K562 (cell line): ENCODE data around the gene GIGYF2. TPM values are rescaled to one million over a fixed set of nuclear protein-coding genes. Genes with fewer than 3 reads are reported as not detected.

Experiments used
- ATAC-seq: fragments of 200-7000 bp; cut with Tn5 transposase; 3 replicates; pipeline ENCODE4 v1.9.1; 2020; ENCODE audit warnings: moderate library complexity
- BruUV-seq: library from RNA; stranded (reverse); fragments of 400-500 nt; replicated peaks from 2 replicates; lab custom pipeline; 2021; lab: Mats Ljungman, UMichigan
- CTCF ChIA-PET: fragments of 300-600 bp; formaldehyde crosslinking; extraction: SDS; loops from one replicate; lab custom pipeline; 2021; ENCODE audit warnings: low intra/inter-chr PET ratio; lab: Yijun Ruan, JAX
- POLR2A ChIA-PET: fragments of 300-600, 350-650 bp; sonication (Branson Sonifier 250); formaldehyde crosslinking; extraction: SDS; loops from one replicate; lab custom pipeline; 2021; ENCODE audit warnings: antibody characterized with exemption, inconsistent platforms; lab: Yijun Ruan, JAX
- DNase-seq, 4 experiments: peaks; one replicate each; pipeline versions ENCODE4 v3.0.0 to v3.0.0-alpha.2; 2011 to 2018; ENCODE audit warnings: low spot score in 3 of 4, mixed read lengths in 3 of 4; ENCODE audit errors: extremely low read depth in 1 of 4
- FAIRE-seq: peaks from 2 replicates; lab custom pipeline; 2011; peaks lifted over from hg19 to GRCh38; lab: Jason Lieb, UNC
- H2AFZ ChIP-seq: 2 replicates; pipeline ENCODE4 v1.6.0; 2011; ENCODE audit warnings: low read depth, low read length, control low read depth, inconsistent platforms
- H3K27ac ChIP-seq: fragments of 200-600 bp; 3 replicates; pipeline ENCODE4 v1.8.0; 2011; ENCODE audit warnings: low read depth, mild to moderate bottlenecking, control low read depth, inconsistent platforms, low read length, moderate library complexity, mixed read lengths; ENCODE audit errors: extremely low read depth
- H3K27me3 ChIP-seq, 2 experiments: fragments of 300-600 bp in 1 of 2; 2 replicates in 1 of 2; 3 replicates in 1 of 2; pipeline versions ENCODE4 v1.6.0 to v1.8.0; 2011; ENCODE audit warnings: inconsistent platforms in 2 of 2, low read length in 2 of 2, mild to moderate bottlenecking in 1 of 2, mixed read lengths in 1 of 2, moderate library complexity in 1 of 2; ENCODE audit not compliant: control insufficient read depth in 2 of 2, insufficient read depth in 2 of 2
- H3K36me3 ChIP-seq: fragments of 300-600 bp; 3 replicates; pipeline ENCODE4 v1.8.0; 2011; ENCODE audit warnings: mild to moderate bottlenecking, low read length, inconsistent platforms; ENCODE audit not compliant: control insufficient read depth, insufficient read depth
- H3K4me1 ChIP-seq, 2 experiments: fragments of 200-600 bp in 1 of 2; replicated peaks in 1 of 2; 2 replicates in 1 of 2; 3 replicates in 1 of 2; pipeline versions ENCODE4 v1.5.1 to v1.8.0; 2011; ENCODE audit warnings: inconsistent platforms in 2 of 2, low read length in 2 of 2, mild to moderate bottlenecking in 1 of 2, mixed read lengths in 1 of 2, moderate library complexity in 1 of 2; ENCODE audit not compliant: control insufficient read depth in 2 of 2, insufficient read depth in 2 of 2
- H3K4me2 ChIP-seq: 2 replicates; pipeline ENCODE4 v1.6.1; 2011; ENCODE audit warnings: low read length, control low read depth, inconsistent platforms, mixed read lengths; ENCODE audit not compliant: insufficient read depth
- H3K4me3 ChIP-seq: fragments of 200-600 bp; sonication (generic), shearing (Covaris generic); 2 replicates; pipeline ENCODE4 v1.5.1; 2016; ENCODE audit warnings: control low read depth, inconsistent platforms
- H3K79me2 ChIP-seq: fragments of 200-600 bp; 3 replicates; pipeline ENCODE4 v1.8.0; 2011; ENCODE audit warnings: low read length, inconsistent platforms; ENCODE audit not compliant: control insufficient read depth, insufficient read depth
- H3K9ac ChIP-seq, 2 experiments: 2 replicates each; pipeline versions ENCODE4 v1.6.0 to v1.6.1; 2011; ENCODE audit warnings: low read depth in 2 of 2, low read length in 2 of 2, control low read depth in 1 of 2, inconsistent platforms in 1 of 2, mild to moderate bottlenecking in 1 of 2, mixed read lengths in 1 of 2; ENCODE audit not compliant: insufficient read depth in 1 of 2
- H3K9me1 ChIP-seq: one replicate; pipeline ENCODE4 v1.6.0; 2011; ENCODE audit warnings: inconsistent platforms, mild to moderate bottlenecking, low read length, moderate library complexity; ENCODE audit not compliant: control insufficient read depth, insufficient read depth
- H3K9me3 ChIP-seq: replicated peaks from 2 replicates; pipeline ENCODE4 v1.5.1; 2011; ENCODE audit warnings: low read depth, low read length, inconsistent platforms; ENCODE audit not compliant: control insufficient read depth, insufficient read depth
- H4K20me1 ChIP-seq: replicated peaks from 2 replicates; pipeline ENCODE4 v1.6.1; 2011; ENCODE audit warnings: low read length, inconsistent platforms, mixed read lengths; ENCODE audit not compliant: control insufficient read depth, insufficient read depth
- ESRRA ChIP-seq: fragments of 450-650 bp; IDR thresholded peaks from 2 replicates; pipeline ENCODE4 v1.6.1; 2014; ENCODE audit warnings: low read depth, mild to moderate bottlenecking, moderate library complexity, borderline replicate concordance
- PHF8 ChIP-seq: fragments of 200-600 bp; sonication (generic); IDR thresholded peaks from 2 replicates; pipeline ENCODE4 v1.6.1; 2012; ENCODE audit warnings: mixed run types, mild to moderate bottlenecking, inconsistent platforms, low read length, moderate library complexity, borderline replicate concordance
- SMARCA4 ChIP-seq: fragments of 450-650 bp; IDR thresholded peaks from 2 replicates; pipeline ENCODE4 v1.6.1; 2016
- SP1 ChIP-seq: sonication (generic); formaldehyde crosslinking; IDR thresholded peaks from 2 replicates; pipeline ENCODE4 v1.8.1; 2022; ENCODE audit warnings: mild to moderate bottlenecking, missing genetic modification reagents
- SPI1 ChIP-seq: IDR thresholded peaks from 2 replicates; pipeline ENCODE4 v1.6.1; 2011; ENCODE audit warnings: low read depth, low read length, control low read depth, borderline replicate concordance
- TRIM24 ChIP-seq, 2 experiments: fragments of 450-650 bp; IDR thresholded peaks; 2 replicates each; pipeline ENCODE4 v1.6.1; 2016
- ZNF274 ChIP-seq: IDR thresholded peaks from 2 replicates; pipeline ENCODE4 v1.6.1; 2011; ENCODE audit warnings: low read depth, mild to moderate bottlenecking, low read length, moderate library complexity, borderline replicate concordance
- ZNF699 ChIP-seq: fragments of 250-450 bp; sonication (Bioruptor Pico); IDR thresholded peaks from 2 replicates; pipeline ENCODE4 v1.8.0; 2021; ENCODE audit warnings: mild to moderate bottlenecking, moderate library complexity; ENCODE audit not compliant: insufficient replicate concordance
- WGBS: fragments of 100-300 bp; shearing (Covaris generic); methylation state at CpG from one replicate; pipeline ENCODE4 v1.1.6; 2016; ENCODE audit warnings: low coverage, mixed read lengths; ENCODE audit not compliant: insufficient coverage; ENCODE audit errors: missing lambda C conversion rate; 5-methylcytosine and 5-hydroxymethylcytosine counted together
- in situ Hi-C: fragments of 300-500 bp; cut with MboI; formaldehyde crosslinking; loops from 4 replicates; pipeline ENCODE4 v1.15.0; 2018; ENCODE audit warnings: inconsistent platforms, mixed read lengths
- intact Hi-C: fragments of 100-400 bp; cut with micrococcal nuclease; formaldehyde crosslinking; loops from 2 replicates; pipeline ENCODE4 v1.14.2; 2022
- polyA plus RNA-seq, 8 experiments: library from polyadenylated mRNA; depleted of rRNA in 4 of 8; stranded (reverse) in 5 of 8; unstranded in 3 of 8; fragments of >200 nt; fragmentation: Nextera tagmentation in 2 of 8; fragmentation: Illumina TruSeq in 1 of 8; extraction: Ambion mirVana in 2 of 8; extraction: Trizol in 1 of 8; gene quantifications; 2 replicates each; pipeline versions ENCODE4 v1.2.1 to v1.2.3, GENCODE V29; 2011 to 2014; ENCODE audit warnings: inconsistent platforms in 1 of 8, missing spikeins in 1 of 8
- total RNA-seq, 7 experiments: library from RNA; depleted of rRNA in 6 of 7; stranded (reverse); fragments of >200 nt in 6 of 7; fragmentation: Illumina TruSeq in 2 of 7; extraction: Trizol in 2 of 7; gene quantifications; 2 replicates each; pipeline versions ENCODE4 v1.2.1 to v1.2.3, GENCODE V29; 2011 to 2021; ENCODE audit warnings: low replicate concordance in 1 of 7
- TF ChIP-seq, protein P1 (sequence below): sonication (generic); formaldehyde crosslinking; IDR thresholded peaks from 2 replicates; pipeline ENCODE4 v1.8.0; 2022; ENCODE audit warnings: mild to moderate bottlenecking, missing genetic modification reagents
- TF ChIP-seq, protein P2 (sequence below): fragments of 450-650 bp; IDR thresholded peaks from one replicate; pipeline ENCODE4 v1.6.1; 2018; ENCODE audit warnings: mild to moderate bottlenecking, moderate library complexity; ENCODE audit not compliant: partially characterized antibody
- TF ChIP-seq, protein P3 (sequence below): IDR thresholded peaks from 3 replicates; pipeline ENCODE4 v1.6.1; 2011; ENCODE audit warnings: borderline replicate concordance, mild to moderate bottlenecking; ENCODE audit not compliant: insufficient read length, insufficient read depth
- TF ChIP-seq, protein P4 (sequence below): fragments of 450-650 bp; formaldehyde crosslinking; IDR thresholded peaks from 2 replicates; pipeline ENCODE4 v1.4.0; 2020; ENCODE audit warnings: mild to moderate bottlenecking, moderate library complexity

GIGYF2 gene
- total and polyA plus RNA-seq, 9 of the 15 experiments (the other 6 are each of a cell fraction or from before 2014, with no cell fraction given) = 12.7 to 52.7 (median 34.9) TPM

DNA sequence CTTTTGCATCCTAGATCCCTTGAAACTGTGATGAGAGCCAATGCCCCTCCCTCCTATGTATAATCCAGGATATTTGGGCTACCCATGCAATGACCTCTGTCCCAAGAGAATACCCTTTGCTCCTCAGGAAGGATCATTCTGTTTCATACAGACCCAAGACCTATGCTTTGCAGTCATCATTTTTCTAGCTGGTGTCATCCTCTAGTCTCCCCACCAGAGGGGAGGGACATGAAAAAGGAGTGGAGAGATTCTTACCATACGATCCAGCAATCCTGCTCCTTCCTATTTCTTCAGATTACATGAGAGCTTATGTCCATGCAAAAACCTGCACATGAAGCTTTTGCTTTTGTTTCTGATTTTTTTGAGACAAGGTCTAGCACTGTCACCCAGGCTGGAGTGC, 13.8 kb upstream of the GIGYF2 start:
- no peak for TF ChIP-seq TRIM24 (IDR thresholded peaks at IDR 0.05)
- TF ChIP-seq ZNF274 = no peak
- no peak for TF ChIP-seq SP1
- TF ChIP-seq, protein P1, sequence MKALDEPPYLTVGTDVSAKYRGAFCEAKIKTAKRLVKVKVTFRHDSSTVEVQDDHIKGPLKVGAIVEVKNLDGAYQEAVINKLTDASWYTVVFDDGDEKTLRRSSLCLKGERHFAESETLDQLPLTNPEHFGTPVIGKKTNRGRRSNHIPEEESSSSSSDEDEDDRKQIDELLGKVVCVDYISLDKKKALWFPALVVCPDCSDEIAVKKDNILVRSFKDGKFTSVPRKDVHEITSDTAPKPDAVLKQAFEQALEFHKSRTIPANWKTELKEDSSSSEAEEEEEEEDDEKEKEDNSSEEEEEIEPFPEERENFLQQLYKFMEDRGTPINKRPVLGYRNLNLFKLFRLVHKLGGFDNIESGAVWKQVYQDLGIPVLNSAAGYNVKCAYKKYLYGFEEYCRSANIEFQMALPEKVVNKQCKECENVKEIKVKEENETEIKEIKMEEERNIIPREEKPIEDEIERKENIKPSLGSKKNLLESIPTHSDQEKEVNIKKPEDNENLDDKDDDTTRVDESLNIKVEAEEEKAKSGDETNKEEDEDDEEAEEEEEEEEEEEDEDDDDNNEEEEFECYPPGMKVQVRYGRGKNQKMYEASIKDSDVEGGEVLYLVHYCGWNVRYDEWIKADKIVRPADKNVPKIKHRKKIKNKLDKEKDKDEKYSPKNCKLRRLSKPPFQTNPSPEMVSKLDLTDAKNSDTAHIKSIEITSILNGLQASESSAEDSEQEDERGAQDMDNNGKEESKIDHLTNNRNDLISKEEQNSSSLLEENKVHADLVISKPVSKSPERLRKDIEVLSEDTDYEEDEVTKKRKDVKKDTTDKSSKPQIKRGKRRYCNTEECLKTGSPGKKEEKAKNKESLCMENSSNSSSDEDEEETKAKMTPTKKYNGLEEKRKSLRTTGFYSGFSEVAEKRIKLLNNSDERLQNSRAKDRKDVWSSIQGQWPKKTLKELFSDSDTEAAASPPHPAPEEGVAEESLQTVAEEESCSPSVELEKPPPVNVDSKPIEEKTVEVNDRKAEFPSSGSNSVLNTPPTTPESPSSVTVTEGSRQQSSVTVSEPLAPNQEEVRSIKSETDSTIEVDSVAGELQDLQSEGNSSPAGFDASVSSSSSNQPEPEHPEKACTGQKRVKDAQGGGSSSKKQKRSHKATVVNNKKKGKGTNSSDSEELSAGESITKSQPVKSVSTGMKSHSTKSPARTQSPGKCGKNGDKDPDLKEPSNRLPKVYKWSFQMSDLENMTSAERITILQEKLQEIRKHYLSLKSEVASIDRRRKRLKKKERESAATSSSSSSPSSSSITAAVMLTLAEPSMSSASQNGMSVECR (CRISPR knock-in tag) = no peak
- TF ChIP-seq, protein P2, sequence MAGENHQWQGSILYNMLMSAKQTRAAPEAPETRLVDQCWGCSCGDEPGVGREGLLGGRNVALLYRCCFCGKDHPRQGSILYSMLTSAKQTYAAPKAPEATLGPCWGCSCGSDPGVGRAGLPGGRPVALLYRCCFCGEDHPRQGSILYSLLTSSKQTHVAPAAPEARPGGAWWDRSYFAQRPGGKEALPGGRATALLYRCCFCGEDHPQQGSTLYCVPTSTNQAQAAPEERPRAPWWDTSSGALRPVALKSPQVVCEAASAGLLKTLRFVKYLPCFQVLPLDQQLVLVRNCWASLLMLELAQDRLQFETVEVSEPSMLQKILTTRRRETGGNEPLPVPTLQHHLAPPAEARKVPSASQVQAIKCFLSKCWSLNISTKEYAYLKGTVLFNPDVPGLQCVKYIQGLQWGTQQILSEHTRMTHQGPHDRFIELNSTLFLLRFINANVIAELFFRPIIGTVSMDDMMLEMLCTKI = no peak
- no peak for TF ChIP-seq PHF8
- TF ChIP-seq SMARCA4 = no peak
- no peak for TF ChIP-seq SPI1
- no peak for TF ChIP-seq ESRRA
- TF ChIP-seq ZNF699 (CRISPR knock-in tag) = no peak
- TF ChIP-seq, protein P3, sequence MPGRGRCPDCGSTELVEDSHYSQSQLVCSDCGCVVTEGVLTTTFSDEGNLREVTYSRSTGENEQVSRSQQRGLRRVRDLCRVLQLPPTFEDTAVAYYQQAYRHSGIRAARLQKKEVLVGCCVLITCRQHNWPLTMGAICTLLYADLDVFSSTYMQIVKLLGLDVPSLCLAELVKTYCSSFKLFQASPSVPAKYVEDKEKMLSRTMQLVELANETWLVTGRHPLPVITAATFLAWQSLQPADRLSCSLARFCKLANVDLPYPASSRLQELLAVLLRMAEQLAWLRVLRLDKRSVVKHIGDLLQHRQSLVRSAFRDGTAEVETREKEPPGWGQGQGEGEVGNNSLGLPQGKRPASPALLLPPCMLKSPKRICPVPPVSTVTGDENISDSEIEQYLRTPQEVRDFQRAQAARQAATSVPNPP = no peak
- TF ChIP-seq, protein P4, sequence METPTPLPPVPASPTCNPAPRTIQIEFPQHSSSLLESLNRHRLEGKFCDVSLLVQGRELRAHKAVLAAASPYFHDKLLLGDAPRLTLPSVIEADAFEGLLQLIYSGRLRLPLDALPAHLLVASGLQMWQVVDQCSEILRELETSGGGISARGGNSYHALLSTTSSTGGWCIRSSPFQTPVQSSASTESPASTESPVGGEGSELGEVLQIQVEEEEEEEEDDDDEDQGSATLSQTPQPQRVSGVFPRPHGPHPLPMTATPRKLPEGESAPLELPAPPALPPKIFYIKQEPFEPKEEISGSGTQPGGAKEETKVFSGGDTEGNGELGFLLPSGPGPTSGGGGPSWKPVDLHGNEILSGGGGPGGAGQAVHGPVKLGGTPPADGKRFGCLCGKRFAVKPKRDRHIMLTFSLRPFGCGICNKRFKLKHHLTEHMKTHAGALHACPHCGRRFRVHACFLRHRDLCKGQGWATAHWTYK (CRISPR knock-in tag) = no peak
- CTCF ChIA-PET = no interaction called here
- Histone ChIP-seq H3K9ac (no peak overlapping the region), H3K36me3 (no peaks in the 10 kb centered on the region), H3K27me3 (peaks cover 0 to 6% of the 10 kb centered on the region in 2 experiments; a peak in 4 of 5 replicates), H3K4me2 (no peak overlapping the region), H3K9me1 (no peaks in the 10 kb centered on the region), H3K27ac (no peak overlapping the region), H3K79me2 (no peaks in the 10 kb centered on the region), H3K4me1 (no peaks in the 10 kb centered on the region; a peak in 1 of 5 replicates), H3K9me3 (no peaks in the 10 kb centered on the region), H2AFZ (no peak overlapping the region), H4K20me1 (no peaks in the 10 kb centered on the region), H3K4me3 (no peak overlapping the region)
- FAIRE-seq (no peak), DNase-seq (no peak), ATAC-seq (0 out of 3 replicates have a peak, but pooled peaks have one; percentile 37)
- in situ Hi-C loops (no loop called here), intact Hi-C loops (no loop called here)
- BruUV-seq = no TSS peak
- 0% methylated on average over 1 of the region's 1 CpG for WGBS
- POLR2A ChIA-PET = no interaction called here
